Neural crest cell (in vitro differentiated cells): Measurements from ENCODE around the gene BAIAP2L1. TPM values are rescaled to one million over a fixed set of nuclear protein-coding genes. Genes with fewer than 3 reads are reported as not detected.

ENCODE experiments used
- DNase-seq: peaks from one replicate; pipeline ENCODE4 v3.0.0; 2021; ENCODE audit warnings: low read depth, mixed read lengths, low spot score
- H3K27ac Mint-ChIP-seq: one replicate; pipeline ENCODE4 v1.8.0; 2021; ENCODE audit warnings: mild to moderate bottlenecking, mixed read lengths; ENCODE audit not compliant: unreplicated experiment
- H3K27me3 Mint-ChIP-seq: 2 replicates; pipeline ENCODE4 v1.8.0; 2021; ENCODE audit warnings: low read depth, mild to moderate bottlenecking, mixed read lengths
- H3K36me3 Mint-ChIP-seq: 2 replicates; pipeline ENCODE4 v1.8.0; 2021; ENCODE audit warnings: low read depth, mild to moderate bottlenecking, mixed read lengths
- H3K4me1 Mint-ChIP-seq: 2 replicates; pipeline ENCODE4 v1.8.0; 2021; ENCODE audit warnings: mixed read lengths
- H3K4me3 Mint-ChIP-seq: one replicate; pipeline ENCODE4 v1.8.0; 2021; ENCODE audit warnings: mild to moderate bottlenecking, mixed read lengths
- H3K9me3 Mint-ChIP-seq: 2 replicates; pipeline ENCODE4 v1.8.0; 2021; ENCODE audit warnings: mixed read lengths
- CTCF ChIP-seq: fragments of 200-600 bp; sonication (generic); conservative IDR thresholded peaks from 2 replicates; pipeline ENCODE4 v1.5.0; 2021; ENCODE audit warnings: antibody characterized with exemption, mild to moderate bottlenecking
- total RNA-seq: library from RNA; stranded (reverse); gene quantifications from 2 replicates; pipeline ENCODE4 v1.2.1, GENCODE V29; 2021

BAIAP2L1 gene
- total RNA-seq, 1 donor from 2014 or later = 1.5 TPM

- TF ChIP-seq CTCF = no peak
- no peaks in the 10 kb centered on the region for H3K9me3 Mint-ChIP-seq
- no peaks in the 10 kb centered on the region for H3K27me3 Mint-ChIP-seq
- no peaks in the 10 kb centered on the region for H3K4me1 Mint-ChIP-seq
- no peaks in the 10 kb centered on the region for H3K36me3 Mint-ChIP-seq
- H3K4me3 Mint-ChIP-seq = no peak overlapping the region
- H3K27ac Mint-ChIP-seq = no peak overlapping the region
- DNase-seq = no peak
These were observed 91.3 kb downstream of the BAIAP2L1 start for GRCh38 chr7:98309566-98309965.

GRCh38 chr7:98307971-98308466 lies 92.9 kb downstream of the BAIAP2L1 start:
- H3K9me3 Mint-ChIP-seq = no peaks in the 10 kb centered on the region
- no peaks in the 10 kb centered on the region for H3K27me3 Mint-ChIP-seq
- H3K27ac Mint-ChIP-seq = no peak overlapping the region
- H3K36me3 Mint-ChIP-seq = no peaks in the 10 kb centered on the region
- DNase-seq = no peak
- H3K4me1 Mint-ChIP-seq = peaks cover 13% of the 10 kb centered on the region
- TF ChIP-seq CTCF = no peak
- no peak overlapping the region for H3K4me3 Mint-ChIP-seq

GRCh38 chr7:98305951-98306535 lies 94.8 kb downstream of the BAIAP2L1 start:
- no peak overlapping the region for H3K4me3 Mint-ChIP-seq
- peak overlapping the region; percentile 9 for H3K27ac Mint-ChIP-seq
- H3K9me3 Mint-ChIP-seq = no peaks in the 10 kb centered on the region

GRCh38 chr7:98303906-98304305 lies 97.0 kb downstream of the BAIAP2L1 start:
- no peaks in the 10 kb centered on the region for H3K9me3 Mint-ChIP-seq
- H3K27me3 Mint-ChIP-seq = no peaks in the 10 kb centered on the region
- DNase-seq = no peak
- no peak overlapping the region for H3K4me3 Mint-ChIP-seq
- TF ChIP-seq CTCF = no peak
- H3K4me1 Mint-ChIP-seq = peaks cover 20% of the 10 kb centered on the region
- H3K27ac Mint-ChIP-seq = no peak overlapping the region
- no peaks in the 10 kb centered on the region for H3K36me3 Mint-ChIP-seq

More at GRCh38 chr7:98305951-98306535, 94.8 kb downstream of the BAIAP2L1 start:
- no peak for TF ChIP-seq CTCF
- DNase-seq = no peak
- Mint-ChIP-seq H3K4me1 (peaks cover 15% of the 10 kb centered on the region), H3K27me3 (no peaks in the 10 kb centered on the region), H3K36me3 (no peaks in the 10 kb centered on the region)

DNA sequence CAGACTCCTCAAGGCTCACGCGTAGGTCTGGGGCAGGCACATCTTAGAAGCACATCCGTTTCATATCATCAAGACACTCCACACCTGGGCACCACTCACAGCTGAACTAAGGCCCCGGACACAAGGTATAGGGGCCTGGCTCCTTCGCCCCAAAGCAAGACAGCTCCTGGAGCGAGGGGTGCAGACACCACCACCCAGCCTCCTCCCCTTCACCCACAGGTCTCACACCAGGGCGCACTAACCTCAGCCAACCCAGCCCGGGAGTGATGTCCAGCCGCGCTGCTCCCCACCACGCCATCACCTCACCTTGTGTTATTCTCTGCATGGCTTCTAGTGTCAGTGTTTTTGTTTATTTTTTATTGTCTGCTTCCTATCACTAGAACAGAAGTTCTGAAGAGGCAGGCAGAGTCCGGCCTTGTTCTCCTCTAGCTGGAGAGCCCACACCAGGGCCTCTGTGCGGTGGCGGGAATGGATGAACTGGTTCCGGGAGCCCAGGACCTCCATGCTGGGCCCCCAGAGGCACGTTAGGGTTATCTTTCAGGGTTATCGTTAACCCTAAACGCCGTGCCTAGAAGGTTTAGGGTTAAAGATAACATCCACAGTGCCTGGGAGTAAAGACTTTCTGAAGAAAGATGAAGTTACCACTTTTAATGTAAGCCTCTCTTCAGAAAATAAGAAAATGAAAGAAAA lies 97.6 kb downstream of the BAIAP2L1 start:
- Mint-ChIP-seq H3K27ac (no peak overlapping the region), H3K9me3 (no peaks in the 10 kb centered on the region), H3K36me3 (no peaks in the 10 kb centered on the region), H3K4me1 (peaks cover 20% of the 10 kb centered on the region), H3K27me3 (no peaks in the 10 kb centered on the region), H3K4me3 (no peak overlapping the region)
- no peak for DNase-seq
- no peak for TF ChIP-seq CTCF
